Measurements from ENCODE around the gene ZFHX3. TPM values are rescaled to one million over a fixed set of nuclear protein-coding genes. Genes with fewer than 3 reads are reported as not detected.
A peak's percentile ranks its signal among the peaks of the same experiment; 100 is the strongest.

Gene ZFHX3
- total RNA-seq, 1 donor from 2014 or later = 34.8 TPM

- H3K27me3 ChIP-seq = no peaks in the 10 kb centered on the region
- TF ChIP-seq CTCF (IDR thresholded peaks at IDR 0.05) = no peak
- peaks cover 5 to 12% of the 10 kb centered on the region in 2 donors for H3K4me1 ChIP-seq
- H3K9me3 ChIP-seq = no peaks in the 10 kb centered on the region
- H3K4me3 ChIP-seq = peak overlapping the region; percentile 56 to 71
- peaks cover 14 to 28% of the 10 kb centered on the region in 2 donors for H3K36me3 ChIP-seq
- H3K27ac ChIP-seq = peak overlapping the region; percentile 87
- intact Hi-C loops (cut with DNase I) = loop anchor here (2.0 to 10.0 kb wide), 4 partner anchors 58 to 265 kb away; no protein-coding TSS in a partner anchor
- DNase-seq (ENCODE audit: low spot score in 2 of 2) = no peak
These were observed 260.8 kb downstream of the ZFHX3 start for GRCh38 chr16:72787130-72787513.

DNA sequence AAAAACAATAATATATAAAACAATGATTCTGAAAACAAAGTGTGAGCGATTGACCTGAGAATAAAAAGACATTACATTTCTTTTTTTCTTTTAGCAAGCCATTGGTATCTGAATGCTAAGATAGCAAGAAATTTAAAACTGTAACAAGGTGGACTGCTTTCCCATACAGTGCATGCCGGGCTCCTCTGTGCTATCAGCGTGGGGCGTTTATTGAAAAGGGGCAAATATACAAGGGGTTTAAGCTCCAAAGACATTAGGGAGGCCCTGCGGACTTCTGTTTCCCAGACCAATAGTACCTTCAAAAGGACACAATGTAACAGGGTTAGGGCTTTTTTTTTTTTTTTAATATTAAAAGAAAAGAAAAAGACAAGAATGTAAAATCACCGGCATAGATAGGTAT is 261.3 kb downstream of the ZFHX3 start:
- H3K27me3 ChIP-seq = no peaks in the 10 kb centered on the region
- TF ChIP-seq CTCF (IDR thresholded peaks at IDR 0.05) = no peak
- peaks cover 9 to 24% of the 10 kb centered on the region in 2 donors for H3K36me3 ChIP-seq
- peak overlapping the region in 1 of 2 donors; percentile 71 for H3K4me3 ChIP-seq
- DNase-seq (ENCODE audit: low spot score in 2 of 2) = no peak
- intact Hi-C loops (cut with DNase I) = loop anchor here (2.0 to 10.0 kb wide), 4 partner anchors 58 to 266 kb away; no protein-coding TSS in a partner anchor
- H3K27ac ChIP-seq = peak overlapping the region; percentile 87
- no peaks in the 10 kb centered on the region for H3K9me3 ChIP-seq
- peaks cover 5 to 12% of the 10 kb centered on the region in 2 donors for H3K4me1 ChIP-seq

- Histone ChIP-seq H3K27ac (peak overlapping the region; percentile 63 to 87), H3K9me3 (no peaks in the 10 kb centered on the region), H3K4me1 (peaks cover 5 to 12% of the 10 kb centered on the region in 2 donors), H3K36me3 (peaks cover 7 to 16% of the 10 kb centered on the region in 2 donors), H3K27me3 (no peaks in the 10 kb centered on the region), H3K4me3 (peak overlapping the region; percentile 7 to 71)
- intact Hi-C loops (cut with DNase I) = loop anchor here (2.0 to 10.0 kb wide), 4 partner anchors 59 to 266 kb away; no protein-coding TSS in a partner anchor
- no peak for TF ChIP-seq CTCF (IDR thresholded peaks at IDR 0.05)
- no peak for DNase-seq (ENCODE audit: low spot score in 2 of 2)
These were observed 262.0 kb downstream of the ZFHX3 start for GRCh38 chr16:72785886-72786285.

- no peak for TF ChIP-seq CTCF (IDR thresholded peaks at IDR 0.05)
- Histone ChIP-seq H3K27ac (peak overlapping the region; percentile 63 to 87), H3K36me3 (peaks cover 7 to 9% of the 10 kb centered on the region in 2 donors), H3K4me1 (peaks cover 5 to 12% of the 10 kb centered on the region in 2 donors), H3K4me3 (peak overlapping the region; percentile 4 to 71), H3K27me3 (no peaks in the 10 kb centered on the region), H3K9me3 (no peaks in the 10 kb centered on the region)
- DNase-seq (ENCODE audit: low spot score in 2 of 2) = no peak
- intact Hi-C loops (cut with DNase I) = loop anchor here (5.0 to 10.0 kb wide), 3 partner anchors 60 to 267 kb away; no protein-coding TSS in a partner anchor
These were observed 262.8 kb downstream of the ZFHX3 start for GRCh38 chr16:72785171-72785570.

DNA sequence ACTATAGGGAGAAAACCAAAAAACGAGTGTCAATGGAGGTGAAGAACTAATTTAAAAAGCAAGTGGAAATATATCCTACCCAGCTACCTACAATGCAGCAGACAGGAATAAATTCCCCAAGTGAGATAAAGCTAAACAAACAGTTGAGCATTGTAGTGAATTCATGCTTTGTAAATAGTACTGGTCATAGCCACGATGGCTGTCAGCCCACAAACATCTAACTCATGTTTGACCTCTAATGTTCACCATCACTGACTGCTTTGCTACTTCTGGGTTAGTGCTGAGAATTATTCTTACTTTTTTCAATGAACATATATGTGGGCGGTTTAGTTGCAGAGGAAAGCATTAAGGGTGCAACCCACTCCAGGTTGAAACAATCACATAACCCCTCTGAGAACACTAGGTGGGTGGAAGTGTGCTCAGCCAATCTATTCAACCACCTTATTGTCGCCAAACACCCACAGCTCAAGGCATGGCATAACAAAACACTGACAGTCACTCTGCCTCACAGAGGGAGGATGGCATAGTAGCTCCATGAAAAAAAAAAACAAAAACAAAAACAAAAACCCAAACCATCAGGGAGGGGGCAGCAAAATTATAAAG is 264.1 kb downstream of the ZFHX3 start:
- peaks cover 5 to 7% of the 10 kb centered on the region in 2 donors for H3K36me3 ChIP-seq
- intact Hi-C loops (cut with DNase I) = loop anchor here (10.0 kb wide), 1 partner anchor 61 kb away; no protein-coding TSS in a partner anchor
- peaks cover 5 to 12% of the 10 kb centered on the region in 2 donors for H3K4me1 ChIP-seq
- peak overlapping the region in 1 of 2 donors; percentile 48 for H3K27ac ChIP-seq
- no peak for TF ChIP-seq CTCF (IDR thresholded peaks at IDR 0.05)
- H3K27me3 ChIP-seq = no peaks in the 10 kb centered on the region
- H3K9me3 ChIP-seq = no peaks in the 10 kb centered on the region
- no peak overlapping the region for H3K4me3 ChIP-seq
- DNase-seq (ENCODE audit: low spot score in 2 of 2) = no peak
